AG10803 (cell line): Measurements from ENCODE around the gene PLA2G4B.

Source experiments
- DNase-seq: peaks from one replicate; pipeline ENCODE4 v3.0.0; 2010; ENCODE audit warnings: low read depth
- H3K4me3 ChIP-seq: 2 replicates; pipeline ENCODE4 v1.5.1; 2011; ENCODE audit warnings: mild to moderate bottlenecking, low read length, control low read depth
- TF ChIP-seq, protein P1 (sequence below): conservative IDR thresholded peaks from 2 replicates; pipeline ENCODE4 v1.5.1; 2011; ENCODE audit warnings: mild to moderate bottlenecking, low read length, control low read depth, inconsistent platforms

The PLA2G4B gene

DNA sequence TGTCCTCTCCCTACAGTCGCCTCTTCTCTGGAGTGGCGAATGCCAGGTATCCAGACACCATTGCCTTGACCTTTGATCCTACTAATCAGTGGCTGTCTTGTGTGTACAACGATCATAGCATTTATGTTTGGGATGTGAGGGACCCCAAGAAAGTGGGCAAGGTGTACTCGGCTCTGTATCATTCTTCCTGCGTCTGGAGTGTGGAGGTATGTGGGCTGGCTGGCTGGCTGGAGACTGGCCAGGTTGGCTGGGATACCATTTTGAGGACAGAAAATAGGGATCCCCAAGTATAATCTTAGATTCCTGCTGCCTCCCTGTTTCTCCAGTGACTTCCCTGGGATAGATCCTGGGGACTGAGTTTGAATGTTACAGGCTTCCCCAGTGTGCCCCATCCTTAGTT lies 24.1 kb upstream of the PLA2G4B start:
- H3K4me3 ChIP-seq = no peak overlapping the region
- no peak for DNase-seq
- TF ChIP-seq, protein P1, sequence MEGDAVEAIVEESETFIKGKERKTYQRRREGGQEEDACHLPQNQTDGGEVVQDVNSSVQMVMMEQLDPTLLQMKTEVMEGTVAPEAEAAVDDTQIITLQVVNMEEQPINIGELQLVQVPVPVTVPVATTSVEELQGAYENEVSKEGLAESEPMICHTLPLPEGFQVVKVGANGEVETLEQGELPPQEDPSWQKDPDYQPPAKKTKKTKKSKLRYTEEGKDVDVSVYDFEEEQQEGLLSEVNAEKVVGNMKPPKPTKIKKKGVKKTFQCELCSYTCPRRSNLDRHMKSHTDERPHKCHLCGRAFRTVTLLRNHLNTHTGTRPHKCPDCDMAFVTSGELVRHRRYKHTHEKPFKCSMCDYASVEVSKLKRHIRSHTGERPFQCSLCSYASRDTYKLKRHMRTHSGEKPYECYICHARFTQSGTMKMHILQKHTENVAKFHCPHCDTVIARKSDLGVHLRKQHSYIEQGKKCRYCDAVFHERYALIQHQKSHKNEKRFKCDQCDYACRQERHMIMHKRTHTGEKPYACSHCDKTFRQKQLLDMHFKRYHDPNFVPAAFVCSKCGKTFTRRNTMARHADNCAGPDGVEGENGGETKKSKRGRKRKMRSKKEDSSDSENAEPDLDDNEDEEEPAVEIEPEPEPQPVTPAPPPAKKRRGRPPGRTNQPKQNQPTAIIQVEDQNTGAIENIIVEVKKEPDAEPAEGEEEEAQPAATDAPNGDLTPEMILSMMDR = no peak

DNA sequence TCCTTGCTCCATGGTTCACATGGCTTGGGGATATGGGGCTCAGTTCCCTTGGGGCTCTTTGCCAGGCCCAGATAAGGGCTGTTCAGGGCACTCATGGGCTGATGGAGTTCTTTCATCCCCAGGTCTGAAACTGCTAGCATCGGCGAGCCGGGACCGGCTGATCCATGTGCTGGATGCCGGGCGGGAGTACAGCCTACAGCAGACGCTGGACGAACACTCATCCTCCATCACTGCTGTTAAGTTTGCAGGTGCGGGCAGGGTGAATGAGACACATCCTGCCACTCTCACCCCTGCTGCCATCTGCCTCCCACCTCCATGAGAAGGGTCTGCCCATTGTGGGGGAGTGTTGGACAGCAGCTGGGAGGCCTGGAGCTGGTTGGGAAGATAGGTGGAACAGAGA lies 21.9 kb upstream of the PLA2G4B start:
- no peak for DNase-seq
- TF ChIP-seq, protein P1 = no peak
- no peak overlapping the region for H3K4me3 ChIP-seq

DNA sequence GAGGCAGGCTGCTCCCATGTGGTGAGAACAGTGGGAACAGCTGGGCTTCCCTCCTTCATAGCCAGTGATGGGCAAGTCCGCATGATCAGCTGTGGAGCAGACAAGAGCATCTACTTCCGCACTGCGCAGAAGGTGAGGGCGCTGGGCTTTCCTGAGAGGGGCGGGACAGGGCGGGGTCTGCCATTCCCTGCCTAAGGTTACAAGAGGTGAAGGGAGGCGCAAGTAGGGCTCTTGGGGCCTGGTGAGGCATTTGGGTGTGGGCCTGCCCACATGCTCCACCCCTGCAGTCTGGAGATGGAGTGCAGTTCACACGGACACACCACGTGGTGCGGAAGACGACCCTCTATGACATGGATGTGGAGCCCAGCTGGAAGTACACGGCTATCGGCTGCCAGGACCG lies 21.3 kb upstream of the PLA2G4B start:
- DNase-seq = no peak
- TF ChIP-seq, protein P1 = no peak
- H3K4me3 ChIP-seq = no peak overlapping the region

DNA sequence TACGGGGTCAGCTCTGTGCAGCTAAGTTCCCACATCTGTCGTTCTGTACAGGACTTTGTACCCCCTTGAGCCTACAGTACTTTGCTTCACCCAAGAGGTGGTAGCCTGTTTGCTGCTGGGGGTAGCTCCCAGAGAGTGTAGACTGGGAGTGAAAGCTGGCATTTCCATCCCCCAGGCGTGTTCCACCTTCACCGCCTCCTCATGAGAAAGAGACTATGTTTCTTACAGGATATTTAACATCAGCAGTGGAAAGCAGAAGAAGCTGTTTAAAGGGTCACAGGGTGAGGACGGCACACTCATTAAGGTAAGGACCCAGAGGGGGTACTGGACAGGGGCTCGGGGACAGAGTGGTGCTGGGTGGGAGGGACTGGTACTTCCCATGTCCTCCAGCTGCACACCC lies 20.9 kb upstream of the PLA2G4B start:
- DNase-seq = no peak
- TF ChIP-seq, protein P1 = no peak
- no peak overlapping the region for H3K4me3 ChIP-seq

DNA sequence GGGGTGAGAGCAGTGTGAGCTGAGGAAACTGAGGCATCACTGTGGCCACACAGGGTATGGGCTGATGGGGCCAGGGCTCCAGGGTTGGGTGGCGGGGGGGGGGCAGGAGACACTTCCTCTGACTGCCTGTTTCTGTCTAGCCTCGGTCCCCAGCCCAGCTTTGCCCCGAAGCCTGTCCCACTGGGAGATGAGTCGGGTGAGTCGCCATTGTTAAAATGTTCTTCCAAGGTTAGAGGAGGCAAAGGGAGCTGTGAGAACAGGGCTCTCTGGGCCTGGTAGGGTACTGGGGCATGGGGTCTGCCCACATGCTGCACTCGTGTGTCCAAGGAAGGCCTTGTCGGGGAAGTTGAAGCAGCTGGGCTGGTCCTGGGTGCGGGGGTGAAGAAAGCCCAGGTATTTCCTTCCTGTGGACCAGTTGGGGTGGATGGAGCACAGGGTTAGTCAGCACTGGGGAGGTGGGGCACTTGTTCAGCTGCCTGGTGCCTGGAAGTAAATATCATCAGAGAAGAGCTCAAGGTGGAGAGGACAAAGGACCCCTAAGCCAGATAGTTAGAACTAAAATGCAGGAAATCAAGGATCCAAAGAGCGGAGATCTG lies 19.1 kb upstream of the PLA2G4B start:
- no peak overlapping the region for H3K4me3 ChIP-seq
- no peak for DNase-seq
- TF ChIP-seq, protein P1 = no peak

DNA sequence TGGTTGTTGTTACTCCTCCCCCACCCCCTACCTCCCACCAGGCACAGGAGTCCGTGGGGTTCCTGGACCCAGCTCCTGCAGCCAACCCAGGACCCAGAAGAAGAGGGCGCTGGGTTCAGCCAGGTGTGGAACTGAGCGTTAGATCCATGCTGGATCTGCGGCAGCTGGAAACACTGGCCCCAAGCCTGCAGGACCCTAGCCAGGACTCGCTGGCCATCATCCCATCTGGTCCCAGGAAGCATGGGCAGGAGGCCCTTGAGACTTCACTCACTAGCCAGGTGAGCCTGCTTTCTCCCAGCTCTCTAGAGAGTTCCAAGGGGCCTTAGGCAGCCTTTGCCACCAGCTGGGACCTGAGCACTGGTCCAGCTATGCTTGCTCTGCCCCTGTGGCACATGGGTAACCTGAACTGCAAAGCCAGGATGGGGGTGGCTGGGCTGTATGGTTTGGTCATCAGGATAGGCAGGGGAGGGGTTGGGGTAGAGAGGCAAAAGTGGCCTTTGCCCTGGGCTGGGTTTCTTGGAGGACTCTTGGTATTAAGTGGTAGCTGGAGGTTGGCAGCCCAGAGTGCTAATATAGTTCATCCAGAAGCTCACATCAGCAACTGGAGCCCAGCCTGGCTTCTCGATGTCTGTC lies 17.7 kb upstream of the PLA2G4B start:
- no peak overlapping the region for H3K4me3 ChIP-seq
- no peak for DNase-seq

DNA sequence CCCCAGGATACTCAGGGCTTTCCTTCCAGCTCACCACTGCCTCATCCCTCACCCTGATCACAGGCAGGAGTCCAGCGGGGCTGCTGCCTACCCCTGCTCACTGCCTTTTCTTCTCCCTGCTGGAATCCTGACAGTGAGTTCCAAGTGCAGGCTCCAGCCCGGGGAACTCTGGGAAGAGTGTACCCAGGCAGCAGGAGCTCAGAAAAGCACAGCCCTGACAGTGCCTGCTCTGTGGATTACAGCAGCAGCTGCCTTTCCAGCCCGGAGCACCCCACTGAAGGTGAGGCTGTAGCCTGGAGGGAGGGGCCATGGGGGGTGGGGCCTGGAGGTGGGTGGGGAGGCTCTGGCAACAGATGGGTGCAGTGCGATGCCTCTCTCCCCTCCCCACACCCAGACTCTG lies 16.8 kb upstream of the PLA2G4B start:
- H3K4me3 ChIP-seq = no peak overlapping the region
- TF ChIP-seq, protein P1 = no peak
- no peak for DNase-seq

More for the DNA sequence above, 17.7 kb upstream of the PLA2G4B start:
- TF ChIP-seq, protein P1 = no peak
